CD4-positive, alpha-beta T cell treated with Interleukin-10 for 1 hour (primary cell): ENCODE data around the gene XRN1.
"Not testable (repeated sequence)": the region's sequence is repeated elsewhere in the genome, so short reads cannot be mapped to it uniquely, and the experiment has no call there.

Experiments
- DNase-seq: peaks from one replicate; pipeline ENCODE4 v3.0.0-alpha.2; 2020

The XRN1 gene, protein sequence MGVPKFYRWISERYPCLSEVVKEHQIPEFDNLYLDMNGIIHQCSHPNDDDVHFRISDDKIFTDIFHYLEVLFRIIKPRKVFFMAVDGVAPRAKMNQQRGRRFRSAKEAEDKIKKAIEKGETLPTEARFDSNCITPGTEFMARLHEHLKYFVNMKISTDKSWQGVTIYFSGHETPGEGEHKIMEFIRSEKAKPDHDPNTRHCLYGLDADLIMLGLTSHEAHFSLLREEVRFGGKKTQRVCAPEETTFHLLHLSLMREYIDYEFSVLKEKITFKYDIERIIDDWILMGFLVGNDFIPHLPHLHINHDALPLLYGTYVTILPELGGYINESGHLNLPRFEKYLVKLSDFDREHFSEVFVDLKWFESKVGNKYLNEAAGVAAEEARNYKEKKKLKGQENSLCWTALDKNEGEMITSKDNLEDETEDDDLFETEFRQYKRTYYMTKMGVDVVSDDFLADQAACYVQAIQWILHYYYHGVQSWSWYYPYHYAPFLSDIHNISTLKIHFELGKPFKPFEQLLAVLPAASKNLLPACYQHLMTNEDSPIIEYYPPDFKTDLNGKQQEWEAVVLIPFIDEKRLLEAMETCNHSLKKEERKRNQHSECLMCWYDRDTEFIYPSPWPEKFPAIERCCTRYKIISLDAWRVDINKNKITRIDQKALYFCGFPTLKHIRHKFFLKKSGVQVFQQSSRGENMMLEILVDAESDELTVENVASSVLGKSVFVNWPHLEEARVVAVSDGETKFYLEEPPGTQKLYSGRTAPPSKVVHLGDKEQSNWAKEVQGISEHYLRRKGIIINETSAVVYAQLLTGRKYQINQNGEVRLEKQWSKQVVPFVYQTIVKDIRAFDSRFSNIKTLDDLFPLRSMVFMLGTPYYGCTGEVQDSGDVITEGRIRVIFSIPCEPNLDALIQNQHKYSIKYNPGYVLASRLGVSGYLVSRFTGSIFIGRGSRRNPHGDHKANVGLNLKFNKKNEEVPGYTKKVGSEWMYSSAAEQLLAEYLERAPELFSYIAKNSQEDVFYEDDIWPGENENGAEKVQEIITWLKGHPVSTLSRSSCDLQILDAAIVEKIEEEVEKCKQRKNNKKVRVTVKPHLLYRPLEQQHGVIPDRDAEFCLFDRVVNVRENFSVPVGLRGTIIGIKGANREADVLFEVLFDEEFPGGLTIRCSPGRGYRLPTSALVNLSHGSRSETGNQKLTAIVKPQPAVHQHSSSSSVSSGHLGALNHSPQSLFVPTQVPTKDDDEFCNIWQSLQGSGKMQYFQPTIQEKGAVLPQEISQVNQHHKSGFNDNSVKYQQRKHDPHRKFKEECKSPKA (N-terminal part only)

DNA sequence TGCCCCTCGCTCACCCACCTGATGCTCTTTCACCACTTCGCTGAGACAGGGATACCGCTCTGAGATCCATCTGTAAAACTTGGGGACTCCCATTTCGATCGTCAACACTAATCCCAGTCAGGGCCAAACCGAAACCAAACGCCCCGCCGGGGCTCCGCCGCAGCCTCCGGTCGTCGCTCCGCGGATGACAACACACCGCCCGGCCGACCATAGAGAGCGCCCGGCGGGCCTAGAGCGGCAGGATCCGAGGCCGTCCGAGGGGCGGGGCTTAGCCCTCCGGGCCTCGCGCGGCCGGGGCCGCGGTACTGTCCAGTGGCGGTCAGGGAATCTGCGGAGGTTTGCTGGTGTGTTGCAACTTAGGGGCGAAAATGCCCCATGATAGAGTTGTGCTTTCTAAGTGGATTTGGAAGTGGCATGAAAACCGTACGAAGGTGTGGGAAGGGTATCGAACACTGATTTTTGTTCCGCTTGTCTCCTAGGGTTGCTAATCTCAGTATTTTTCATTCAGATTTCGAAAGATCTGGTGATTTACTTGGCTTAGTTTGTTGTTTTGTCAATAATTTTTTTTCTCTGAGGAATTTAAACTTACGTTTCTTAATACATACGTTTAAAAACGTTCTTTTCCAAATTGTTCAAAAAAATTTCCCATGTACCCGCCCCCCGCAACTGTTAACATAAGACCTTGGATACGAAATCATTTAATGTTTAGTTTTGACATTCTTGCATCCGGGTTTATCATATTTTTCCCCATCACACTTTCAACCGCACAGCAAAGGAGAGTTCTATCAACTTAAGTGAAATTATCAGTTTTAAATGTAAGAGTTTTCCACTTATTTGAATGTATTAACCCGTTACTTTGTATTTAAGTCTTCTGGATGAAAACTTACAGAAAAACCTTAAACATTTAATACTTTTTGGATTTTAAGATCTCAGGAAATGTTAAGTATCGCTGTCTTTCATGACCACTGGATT lies at the start of gene XRN1:
TSS of gene XRN1 (minus strand) at position 186 of the 972 bp plus-strand sequence. CDS start at position 93, 93 bp downstream.
- DNase-seq: peak; percentile 96

DNA sequence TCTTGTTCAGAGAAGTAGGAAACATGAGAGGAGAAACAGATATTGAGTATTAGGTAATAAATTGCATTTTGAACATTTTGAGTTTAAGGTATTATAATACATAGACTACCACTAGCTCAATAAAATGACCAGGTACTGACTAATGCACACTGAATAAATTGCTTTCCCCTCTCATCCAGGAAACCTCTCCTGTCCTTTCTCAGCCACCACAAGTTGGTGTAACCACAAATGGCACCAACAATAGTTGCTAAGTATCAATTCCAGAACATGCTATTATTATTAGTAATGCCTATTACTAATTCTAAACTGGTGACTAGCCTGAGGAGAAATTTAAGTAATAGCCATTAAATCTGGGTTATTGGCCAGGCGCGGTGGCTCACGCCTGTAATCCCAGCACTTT lies 47.3 kb upstream of the XRN1 start:
- no peak for DNase-seq

GRCh38 chr3:142492184-142492583 lies 44.3 kb upstream of the XRN1 start:
- no peak for DNase-seq

DNA sequence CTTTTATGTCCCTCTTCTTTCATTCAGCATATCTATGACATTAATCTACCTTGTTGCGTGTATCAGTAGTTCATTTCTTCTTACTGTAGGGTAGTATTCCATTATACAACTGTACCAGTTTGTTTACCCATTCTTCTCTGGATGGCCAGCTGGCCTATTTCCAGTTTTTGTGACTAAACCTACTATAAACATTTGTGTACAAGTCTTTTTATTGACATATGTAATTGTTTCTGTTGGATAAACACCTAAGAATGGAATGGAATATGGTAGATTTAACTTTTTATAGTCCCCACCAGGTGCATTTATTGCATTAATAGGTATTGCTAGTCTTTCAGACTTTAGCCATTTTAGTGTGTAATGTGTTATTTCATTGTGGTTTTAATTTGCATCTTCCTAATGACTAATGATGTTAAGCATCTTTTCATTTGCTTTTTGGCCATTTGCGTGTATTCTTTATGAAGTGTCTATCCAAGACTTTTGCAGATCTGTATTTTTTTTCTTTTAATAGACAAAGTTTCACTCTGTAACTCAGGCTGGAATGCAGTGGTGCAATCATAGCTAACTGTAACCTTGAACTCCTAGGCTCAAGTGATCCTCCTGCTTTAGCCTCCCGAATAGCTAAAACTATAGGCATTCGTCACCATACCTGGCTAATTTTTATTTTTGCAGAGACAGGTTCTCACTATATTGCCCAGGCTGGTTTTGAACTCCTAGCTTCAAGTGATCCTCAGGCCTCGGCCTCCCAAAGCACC lies 41.9 kb upstream of the XRN1 start:
- DNase-seq: no peak

- DNase-seq: no peak
Observed at GRCh38 chr3:142484912-142485435, 37.1 kb upstream of the XRN1 start.

GRCh38 chr3:142481196-142481595 lies 33.4 kb upstream of the XRN1 start:
- DNase-seq: no peak

- no peak for DNase-seq
Observed at GRCh38 chr3:142470826-142471225, 23.0 kb upstream of the XRN1 start.

DNA sequence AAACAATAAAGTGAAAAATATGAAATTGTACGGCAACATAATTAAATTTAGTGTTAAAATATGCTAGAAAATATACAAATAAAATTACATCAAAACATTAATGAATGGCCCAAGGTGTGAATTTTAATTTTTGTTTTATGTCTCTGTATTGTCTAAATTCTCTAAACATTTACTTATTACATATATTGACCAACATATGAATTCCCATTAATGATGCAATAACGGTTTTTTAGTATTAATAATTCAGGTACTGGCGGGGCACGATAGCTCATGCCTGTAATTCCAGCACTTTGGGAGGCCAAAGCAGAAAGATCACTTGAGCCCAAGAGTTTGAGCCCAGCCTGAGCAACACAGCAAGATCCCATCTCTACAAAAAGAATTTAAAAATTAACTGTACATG lies 20.6 kb upstream of the XRN1 start:
- DNase-seq: no peak

GRCh38 chr3:142467768-142468167 lies 19.9 kb upstream of the XRN1 start:
- DNase-seq: no peak

DNA sequence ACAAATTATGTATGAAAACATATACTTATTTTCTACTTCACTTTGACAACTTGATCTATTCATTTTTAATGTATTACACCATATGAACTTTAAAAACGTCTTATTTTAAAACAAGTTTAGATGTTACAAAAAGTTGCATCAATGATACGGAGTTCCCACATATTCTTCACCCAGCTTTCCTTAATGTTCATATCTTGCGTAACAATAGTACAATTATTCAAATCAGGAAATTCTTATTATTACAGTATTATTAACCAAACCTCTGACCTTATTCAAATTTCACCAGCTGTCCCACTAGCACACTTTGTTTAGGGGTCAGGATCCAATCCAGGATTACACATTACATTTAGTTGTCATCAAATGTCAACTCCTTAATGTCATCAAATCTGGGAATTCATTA lies 12.9 kb upstream of the XRN1 start:
- DNase-seq: no peak

GRCh38 chr3:142459929-142460328 lies 12.1 kb upstream of the XRN1 start:
- DNase-seq: no peak

DNA sequence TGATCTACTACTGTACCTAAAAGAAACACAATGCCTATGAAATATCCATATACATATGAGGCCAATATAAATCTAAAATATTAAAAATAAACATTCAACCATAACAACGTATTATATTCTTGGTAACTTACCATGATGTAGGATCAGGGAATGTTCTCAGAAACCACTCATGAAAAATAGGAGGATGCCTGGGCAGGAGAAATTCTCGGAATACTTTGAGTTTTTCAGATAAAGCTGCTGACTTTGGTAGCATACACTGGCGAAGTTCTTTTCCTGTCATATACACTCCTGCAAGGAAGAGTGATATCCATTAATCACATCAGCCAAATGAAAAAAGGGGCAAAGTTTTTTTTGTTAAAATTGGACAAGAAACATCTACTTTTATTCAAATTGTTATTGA lies 11.3 kb upstream of the XRN1 start:
- DNase-seq: no peak

DNA sequence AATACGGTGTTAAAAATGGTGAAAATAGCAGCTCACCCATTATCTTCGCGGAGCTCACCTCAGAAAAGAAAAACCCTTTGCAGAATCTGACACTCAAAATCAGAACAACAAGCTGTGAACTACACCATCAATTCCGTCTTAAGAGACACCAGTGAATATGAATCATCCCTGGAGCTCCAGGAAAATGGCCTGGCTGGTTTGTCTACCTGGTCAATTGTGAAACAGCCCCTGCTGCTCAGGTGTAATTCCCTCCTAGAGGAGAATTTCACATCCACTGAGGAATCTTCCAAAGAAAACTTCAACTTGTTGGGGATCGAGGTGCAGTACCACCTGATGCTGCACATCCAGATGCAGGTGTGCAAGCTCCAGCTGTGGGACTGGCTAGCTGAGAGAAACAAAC lies 3.0 kb upstream of the XRN1 start:
- no peak for DNase-seq

DNA sequence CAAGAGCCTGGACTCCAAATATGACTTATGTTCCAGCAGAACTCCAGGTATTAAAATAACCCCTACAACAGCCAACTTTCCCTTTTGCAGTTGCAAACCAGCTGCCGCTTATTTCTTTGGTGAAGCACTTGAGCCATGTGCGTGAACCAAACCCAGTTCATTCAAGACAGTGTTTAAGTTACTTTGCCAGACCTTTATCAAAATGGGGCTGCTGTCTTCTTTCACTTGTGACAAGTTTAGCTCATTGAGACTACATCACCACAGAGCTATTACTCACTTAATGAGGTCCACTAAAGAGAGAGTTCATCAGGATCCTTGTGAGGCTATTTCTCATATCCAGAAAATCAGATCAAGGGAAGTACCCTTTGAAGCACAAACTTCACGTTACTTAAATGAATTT lies 2.4 kb upstream of the XRN1 start:
- no peak for DNase-seq

GRCh38 chr3:142447301-142447851 lies 461 bp downstream of the XRN1 start:
- peak; percentile 53 for DNase-seq

GRCh38 chr3:142445816-142446254 lies 2.0 kb downstream of the XRN1 start:
- DNase-seq: peak; percentile 46

GRCh38 chr3:142444343-142444742 lies 3.5 kb downstream of the XRN1 start:
- no peak for DNase-seq

GRCh38 chr3:142443060-142443459 lies 4.8 kb downstream of the XRN1 start:
- not testable (repeated sequence) for DNase-seq

GRCh38 chr3:142439499-142440220 lies 8.2 kb downstream of the XRN1 start:
- not testable (repeated sequence) for DNase-seq

DNA sequence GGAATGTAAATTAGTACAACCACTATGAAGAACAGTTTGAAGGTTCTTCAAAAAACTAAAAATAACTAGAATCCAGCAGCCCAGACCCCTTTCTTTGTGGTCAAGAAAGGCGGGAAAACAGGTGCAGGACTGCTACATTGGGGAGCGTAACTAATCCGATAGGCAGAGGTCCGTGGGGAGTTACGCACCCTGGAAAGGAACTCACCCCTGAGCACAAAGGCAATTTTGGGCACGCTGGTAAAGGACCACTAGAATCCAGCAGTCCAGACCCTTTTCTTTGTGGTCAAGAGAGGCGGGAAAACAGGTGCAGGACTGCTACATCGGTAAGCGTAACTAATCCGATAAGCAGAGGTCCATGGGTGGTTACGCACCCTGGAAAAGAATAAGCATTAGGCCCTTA lies 9.7 kb downstream of the XRN1 start:
- DNase-seq: not testable (repeated sequence)
